HG03159 (cell line): ENCODE measurements around the gene FHAD1.
A peak's percentile ranks its signal among the peaks of the same experiment; 100 is the strongest.

Experiments used
- ATAC-seq: cut with Tn5 transposase; IDR thresholded peaks from one replicate; pipeline ENCODE4 v1.9.1; 2021; ENCODE audit warnings: mild to moderate bottlenecking, moderate library complexity; ENCODE audit not compliant: unreplicated experiment

The FHAD1 gene

DNA sequence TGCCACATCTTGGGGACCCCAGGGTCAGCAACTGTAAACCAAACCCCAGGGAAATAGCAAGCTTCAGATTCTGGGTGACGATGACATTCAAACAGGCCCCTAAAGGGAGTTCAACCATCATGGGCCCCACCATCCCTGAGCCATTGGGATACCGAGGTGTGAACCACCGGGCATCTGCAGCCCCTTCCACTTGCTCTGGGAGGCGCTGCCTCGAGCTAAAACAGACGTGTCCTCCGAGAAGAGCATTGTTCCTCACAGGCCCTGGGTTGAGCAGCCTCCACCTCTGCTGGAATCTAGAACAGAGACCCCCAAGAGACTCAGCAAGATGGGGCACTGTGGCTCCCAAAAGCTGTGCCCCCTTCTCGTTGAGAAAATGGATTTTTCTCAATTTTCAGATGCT lies 143.6 kb downstream of the FHAD1 start:
- ATAC-seq: no peak

DNA sequence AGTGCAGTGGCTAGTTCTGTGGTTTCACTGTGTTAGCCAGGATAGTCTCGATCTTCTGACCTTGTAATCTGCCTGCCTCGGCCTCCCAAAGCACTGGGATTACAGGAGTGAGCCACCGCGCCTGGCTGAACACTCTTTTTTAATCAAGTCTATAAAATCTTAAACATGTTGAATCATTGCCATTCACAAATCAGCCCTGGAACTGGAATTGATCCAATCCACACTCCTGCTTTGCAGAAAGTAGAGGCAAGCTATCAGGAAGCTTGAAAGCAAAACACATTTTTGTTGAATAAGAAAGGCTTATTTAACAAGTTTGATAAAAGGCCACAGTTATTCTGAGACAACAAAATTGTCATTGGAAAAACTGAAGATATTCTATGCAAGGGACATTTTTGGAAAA lies 144.3 kb downstream of the FHAD1 start:
- ATAC-seq: no peak

DNA sequence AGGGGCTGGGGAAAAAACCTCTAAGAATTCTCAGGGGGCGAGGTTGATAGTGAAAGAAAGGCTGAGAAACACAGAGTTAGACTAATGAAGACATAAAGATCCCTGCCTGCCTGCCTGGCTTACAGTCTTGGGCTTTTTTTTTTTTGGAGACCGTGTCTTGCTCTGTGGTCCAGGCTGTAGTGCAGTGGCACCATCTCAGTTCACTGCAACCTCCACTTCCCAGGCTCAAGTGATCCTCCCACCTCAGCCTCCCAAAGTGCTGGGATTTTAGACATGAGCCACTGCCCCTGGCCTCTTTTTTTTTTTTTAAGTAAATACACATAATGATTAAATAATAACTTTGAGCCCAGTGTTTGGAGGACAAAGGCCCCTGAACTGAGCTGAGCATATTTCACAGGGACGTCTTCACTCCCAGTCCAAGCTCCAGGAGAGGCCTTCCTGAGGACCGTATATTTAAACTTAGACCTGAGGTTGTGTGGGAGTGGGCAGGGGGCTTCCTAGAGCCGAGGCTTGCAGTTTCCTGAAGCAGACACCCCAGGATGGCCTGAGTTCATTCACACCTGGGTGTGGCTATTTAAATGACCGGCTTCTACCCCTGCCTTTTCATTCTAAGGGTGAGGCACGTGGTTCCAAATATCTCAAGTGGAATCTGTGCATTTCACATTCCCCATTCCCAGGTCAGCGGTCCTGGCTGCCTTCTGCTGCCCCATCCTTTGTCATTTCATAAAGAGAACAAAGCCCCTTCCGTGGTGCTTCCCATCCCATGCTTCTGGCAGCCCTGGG lies 146.6 kb downstream of the FHAD1 start:
- ATAC-seq: no peak

DNA sequence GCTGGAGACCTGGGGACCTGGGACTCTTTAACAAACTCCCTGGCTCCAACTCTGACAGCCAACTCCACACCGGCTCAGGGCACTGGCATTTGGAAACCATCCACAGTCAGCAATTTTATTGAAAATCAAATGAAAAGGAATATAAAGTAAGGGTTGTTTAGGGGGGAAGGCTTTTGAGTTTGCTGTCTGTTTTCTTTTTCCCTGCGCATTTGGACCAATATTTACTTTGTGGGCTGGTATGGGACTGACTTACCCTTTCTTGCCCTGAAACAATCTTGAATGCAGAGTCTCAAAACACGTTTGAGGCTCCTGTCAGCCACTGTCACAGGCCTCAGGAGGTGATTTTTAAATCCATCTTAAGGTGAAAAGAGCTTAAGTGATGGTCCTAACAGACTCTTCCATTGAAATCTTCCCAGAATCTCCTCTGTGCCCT lies 147.3 kb downstream of the FHAD1 start:
- no peak for ATAC-seq

DNA sequence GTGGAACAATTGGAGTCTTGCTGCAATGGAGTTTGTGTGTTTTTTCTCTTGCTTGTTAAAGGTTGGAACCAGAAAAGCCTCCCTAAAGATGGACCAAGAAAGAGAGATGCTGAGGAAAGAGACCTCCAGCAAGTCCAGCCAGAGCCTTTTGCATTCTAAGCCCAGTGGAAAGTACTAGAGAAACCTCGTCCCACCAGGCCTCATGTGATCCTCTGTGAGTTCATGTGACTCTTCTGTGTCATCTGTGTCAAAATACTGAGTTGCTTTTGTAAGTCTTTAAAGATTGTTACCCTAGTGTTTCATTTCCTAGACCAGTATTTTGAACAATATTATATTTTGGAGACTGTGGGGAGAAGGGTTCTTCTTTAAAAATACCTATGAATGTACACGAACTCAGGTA lies 150.2 kb downstream of the FHAD1 start:
- ATAC-seq: no peak

DNA sequence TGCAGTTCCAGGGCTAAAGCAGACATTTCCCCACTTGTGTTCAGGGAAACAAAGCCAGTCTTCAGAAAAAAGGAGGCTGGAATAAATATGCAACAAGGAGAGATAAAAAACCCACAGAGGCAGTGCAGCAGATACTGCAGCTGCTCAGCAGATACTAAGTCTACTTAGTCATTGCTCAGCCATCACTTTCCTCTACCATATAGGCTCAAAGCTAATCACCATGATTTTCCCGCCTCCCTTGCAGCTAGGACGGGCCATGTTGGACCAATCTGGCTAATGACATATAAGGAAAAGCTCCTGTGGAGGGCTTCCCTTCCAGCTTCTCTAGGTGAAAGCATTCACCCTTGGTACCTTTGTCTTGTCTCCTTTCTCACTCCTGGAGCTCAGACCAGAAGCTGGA lies 152.7 kb downstream of the FHAD1 start:
- no peak for ATAC-seq

DNA sequence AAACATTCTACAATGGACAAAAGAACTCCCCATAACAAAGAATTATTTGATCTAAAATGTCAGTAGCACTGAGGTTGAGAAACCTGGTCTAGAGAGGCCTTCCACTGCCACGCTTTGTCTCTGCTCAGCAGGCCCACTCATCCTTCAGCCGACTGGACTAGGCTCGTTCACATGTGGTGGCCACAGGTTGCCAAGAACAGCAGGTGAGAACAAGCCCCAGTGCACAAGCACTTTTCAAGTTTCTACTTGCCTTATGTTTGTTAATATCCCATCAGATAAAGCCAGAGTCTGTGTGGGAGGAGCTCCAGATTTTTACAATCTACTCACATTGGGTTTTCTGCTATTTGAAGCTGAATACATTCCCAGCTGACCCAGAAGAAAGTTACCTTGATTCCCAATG lies 153.6 kb downstream of the FHAD1 start:
- no peak for ATAC-seq

DNA sequence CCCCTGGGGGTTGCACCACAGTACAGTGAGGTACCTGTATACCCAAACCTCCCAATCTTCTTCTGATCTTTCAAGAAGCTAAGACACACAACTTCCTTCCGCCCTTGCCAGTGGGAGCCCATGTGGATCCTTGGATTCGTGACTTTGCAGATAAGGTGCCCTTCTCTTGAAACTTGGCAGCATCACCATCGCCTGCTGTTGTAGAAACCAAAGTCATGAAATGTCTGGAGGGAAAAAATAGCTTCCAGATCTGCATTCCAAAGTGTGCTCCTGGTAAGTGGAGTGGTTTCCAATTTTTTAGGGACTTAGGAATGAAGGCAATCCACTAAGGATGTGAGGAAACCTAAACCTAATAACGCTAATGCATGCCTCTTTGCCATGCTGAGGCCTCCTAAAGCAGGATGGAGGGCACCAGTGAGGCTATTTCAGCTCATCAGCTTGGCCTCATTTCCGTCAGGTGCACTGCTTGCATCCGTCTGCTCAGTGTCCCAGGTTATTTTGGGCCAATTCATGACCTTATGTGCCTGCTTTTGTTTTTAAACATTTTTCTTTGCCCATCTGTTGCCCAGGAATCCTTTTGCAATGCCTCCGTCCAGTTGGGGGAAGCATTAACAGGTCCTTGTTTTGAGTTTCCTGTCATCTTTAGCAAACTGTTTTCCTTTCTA lies 154.5 kb downstream of the FHAD1 start:
- ATAC-seq: no peak

DNA sequence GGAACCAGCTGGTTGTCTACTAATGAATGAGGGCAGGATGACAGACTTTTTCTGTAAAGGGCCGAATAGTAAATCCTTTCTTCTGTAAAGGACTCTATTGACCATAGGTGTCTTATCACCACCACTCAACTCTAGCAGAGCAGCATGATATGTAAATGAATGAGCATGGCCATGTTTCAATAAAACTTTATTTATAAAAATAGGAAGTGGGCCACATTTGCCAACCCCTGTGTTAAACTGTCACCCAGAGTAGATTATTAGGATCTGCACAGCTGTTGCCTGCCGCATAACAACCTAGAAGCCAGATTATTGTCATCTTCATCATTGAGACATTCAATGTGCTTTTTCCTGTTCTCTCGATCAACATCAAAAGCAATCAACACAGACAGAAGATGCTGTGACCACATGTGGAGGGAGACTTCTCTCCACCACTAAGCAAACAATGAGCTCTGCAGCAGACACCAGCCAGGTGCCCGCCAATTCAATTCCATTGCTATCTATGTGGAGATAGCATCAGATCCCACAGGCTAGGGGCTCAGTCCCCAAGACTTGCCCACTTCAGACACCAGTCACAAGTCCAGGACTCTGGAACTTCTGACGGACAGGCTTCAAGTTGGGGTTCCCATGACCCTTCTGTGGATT lies 155.9 kb downstream of the FHAD1 start:
- ATAC-seq: no peak

DNA sequence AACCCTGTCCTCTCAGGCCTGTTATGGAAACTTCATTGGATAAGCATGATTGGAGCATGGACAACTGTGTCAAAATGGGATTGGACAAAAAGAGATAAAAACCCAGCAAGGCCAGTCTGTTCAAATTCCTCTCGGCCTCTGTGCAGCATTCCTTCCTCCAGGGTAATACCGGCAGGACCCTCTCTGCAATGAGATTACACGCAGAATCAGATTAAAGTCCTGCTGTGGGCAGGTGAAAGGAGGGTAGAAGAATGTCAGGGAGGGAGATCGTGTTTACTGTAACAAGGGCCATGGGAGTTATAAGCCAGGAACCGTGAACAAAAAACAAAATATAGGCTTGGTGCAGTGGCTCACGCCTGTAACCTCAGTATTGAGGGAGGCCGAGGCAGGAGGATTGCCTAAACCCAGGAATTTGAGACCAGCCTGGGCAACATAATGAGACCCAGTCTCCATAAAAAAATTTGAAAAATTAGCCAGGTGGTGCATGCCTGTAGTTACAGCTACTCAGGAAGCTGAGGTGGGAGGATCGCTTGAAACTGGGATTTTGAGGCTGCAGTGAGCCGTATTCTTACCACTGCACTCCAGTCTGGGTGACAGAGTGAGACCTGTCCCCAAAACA lies 157.0 kb downstream of the FHAD1 start:
- no peak for ATAC-seq

DNA sequence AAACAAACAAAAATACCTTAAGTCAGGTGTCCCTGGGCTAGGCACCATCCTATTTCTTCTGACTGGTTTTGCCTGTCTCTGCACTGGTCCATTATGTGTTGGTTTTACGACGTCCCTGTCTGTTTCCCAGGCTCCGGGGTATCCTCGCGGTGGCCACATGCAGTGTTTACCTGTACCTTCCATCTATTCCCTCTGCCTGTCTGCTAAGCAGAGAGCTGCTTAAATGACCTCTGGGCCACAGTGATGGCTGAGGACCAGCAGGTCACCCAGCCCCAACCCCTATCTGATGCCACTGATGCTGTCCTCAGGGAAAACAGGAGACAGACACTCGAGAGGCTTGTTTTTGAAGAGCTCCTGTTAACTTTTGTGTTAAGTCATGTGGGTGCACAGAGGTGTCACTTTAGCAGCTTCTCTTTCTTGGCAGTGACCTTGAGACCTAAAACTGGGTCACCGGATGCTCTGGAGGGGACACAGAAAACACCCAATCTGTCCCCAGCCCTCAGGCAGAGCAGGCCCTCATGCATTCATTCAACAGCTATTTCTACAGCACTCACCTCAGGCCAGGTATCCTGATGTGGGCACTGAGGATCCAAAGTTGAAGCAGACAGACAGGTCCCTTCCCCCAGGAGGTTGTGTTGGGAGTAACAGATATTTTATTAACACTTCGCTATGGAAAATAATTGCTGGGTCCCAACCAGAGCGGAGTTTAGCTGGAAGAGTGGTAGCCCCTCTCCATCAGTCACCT lies 158.3 kb downstream of the FHAD1 start:
- ATAC-seq: no peak

DNA sequence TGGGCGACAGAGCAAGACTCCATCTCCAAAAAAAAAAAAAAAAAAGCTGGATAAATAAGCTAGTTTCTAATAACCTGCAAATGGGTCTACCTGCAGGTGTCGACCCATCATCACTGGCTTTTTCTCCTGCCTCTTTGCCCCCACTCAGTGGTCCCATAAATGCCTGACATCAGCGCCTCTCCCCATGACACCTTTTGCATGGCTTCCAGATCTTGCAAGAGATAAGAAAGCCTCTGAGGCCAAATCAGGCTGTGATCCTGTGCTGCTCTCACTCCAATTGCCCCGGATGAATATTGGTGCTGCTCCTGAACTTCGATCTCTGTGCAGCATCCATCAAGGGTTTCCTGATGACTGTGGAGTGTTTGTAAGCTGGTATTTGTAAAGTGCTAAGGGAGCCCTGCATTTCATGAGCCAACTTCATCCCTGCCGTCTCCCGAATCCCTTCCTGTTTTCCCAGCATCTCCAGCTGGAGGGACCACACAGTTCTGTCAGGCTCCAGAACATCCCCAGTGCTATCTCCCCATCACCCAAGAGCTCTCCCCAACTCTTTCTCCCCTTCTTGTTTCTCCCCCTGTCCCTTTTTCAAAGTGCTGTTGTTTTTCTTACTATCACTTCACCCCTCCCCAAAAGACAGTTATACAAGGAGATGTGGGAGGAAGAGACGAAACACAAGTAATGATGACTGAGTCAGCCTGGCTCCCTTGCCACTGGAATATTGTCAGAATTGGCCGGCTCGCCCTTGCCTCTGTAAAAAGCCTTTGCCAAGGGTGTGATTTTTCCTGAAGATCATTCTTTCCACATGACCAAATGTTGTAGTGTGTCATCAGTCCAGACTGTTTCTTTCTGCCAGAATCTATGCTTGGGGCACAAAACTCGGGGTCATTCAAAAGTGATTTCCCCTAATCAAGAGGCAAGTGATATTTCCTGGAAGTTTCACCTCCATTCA lies 159.9 kb downstream of the FHAD1 start:
- no peak for ATAC-seq

DNA sequence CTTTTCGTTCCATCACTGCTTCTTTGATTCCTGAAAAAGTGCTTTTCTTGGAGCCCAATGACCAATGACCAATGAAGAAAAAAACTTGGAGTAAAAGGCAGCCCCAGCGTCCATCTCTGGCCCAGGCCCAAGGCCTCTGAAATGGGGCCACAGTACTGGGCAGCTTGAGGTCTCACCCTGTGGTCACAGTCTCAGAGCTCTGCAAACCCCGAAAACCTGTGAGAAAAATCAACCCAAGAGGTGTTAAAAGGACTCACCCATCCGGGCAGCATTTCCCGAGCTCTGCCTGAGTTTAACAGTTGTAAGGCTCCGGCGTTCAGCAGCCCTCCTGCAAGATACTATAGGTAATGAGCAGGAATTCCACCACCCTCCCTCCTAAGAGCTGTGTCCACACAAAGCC lies 160.6 kb downstream of the FHAD1 start:
- ATAC-seq: no peak

DNA sequence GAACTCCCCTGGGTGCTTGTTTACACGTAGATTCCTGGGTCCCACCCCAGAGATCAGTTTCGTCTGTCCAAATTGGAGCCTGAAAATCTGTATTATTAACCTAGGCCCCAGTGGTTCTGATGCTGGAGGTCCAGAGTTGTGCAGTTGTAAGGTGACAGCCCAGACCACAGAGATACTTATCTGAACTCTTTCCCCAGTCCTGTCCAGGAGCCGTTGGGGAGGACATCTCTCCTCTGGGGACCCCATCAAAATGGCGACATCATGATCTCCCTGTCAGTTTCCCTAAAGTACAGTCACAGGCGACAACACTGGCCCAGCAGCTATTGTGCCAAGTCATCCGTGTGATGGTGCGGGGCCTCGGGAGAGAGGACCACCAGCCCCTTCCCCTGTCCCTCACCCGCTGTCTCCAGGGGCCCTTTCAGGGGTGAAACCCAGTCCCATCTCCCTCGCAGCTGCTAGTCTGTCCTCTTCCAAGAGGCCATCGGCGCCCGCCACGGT lies 161.9 kb downstream of the FHAD1 start:
- ATAC-seq: no peak

DNA sequence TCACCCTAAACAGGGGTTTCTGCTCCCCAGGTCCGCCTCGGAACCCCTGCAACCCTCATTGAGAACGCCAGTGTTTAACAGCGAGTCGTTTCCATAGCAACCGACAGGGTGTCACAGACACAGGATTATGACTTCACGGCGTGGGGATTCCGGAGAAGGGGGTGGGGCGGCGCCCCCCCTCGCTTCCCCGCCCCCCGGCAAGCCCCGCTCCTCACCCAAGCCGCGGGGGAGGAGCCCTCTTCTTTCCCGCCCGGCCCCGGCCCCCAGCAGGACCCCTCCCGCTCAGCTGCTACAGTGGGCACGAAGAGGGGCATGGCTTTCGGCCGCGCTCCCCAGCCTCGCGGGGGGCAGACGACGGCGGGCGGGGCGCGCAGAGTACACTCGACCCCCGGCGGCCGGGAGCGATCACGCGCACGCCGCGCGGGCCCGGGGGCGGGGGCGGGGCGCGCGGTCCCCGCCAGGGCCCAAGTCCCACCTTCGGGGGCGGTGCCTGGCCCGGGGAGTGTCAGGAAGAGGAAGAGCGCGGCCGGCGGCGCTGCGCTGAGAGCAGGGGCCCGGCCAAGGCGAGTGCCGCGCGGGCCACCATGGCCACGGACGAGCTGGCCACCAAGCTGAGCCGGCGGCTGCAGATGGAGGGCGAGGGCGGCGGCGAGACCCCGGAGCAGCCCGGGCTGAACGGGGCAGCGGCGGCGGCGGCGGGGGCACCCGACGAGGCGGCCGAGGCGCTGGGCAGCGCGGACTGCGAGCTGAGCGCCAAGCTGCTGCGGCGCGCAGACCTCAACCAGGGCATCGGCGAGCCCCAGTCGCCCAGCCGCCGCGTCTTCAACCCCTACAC lies 162.6 kb downstream of the FHAD1 start, which contains the start of gene EFHD2:
EFHD2 (plus strand) TSS at position 501 of the 835 bp plus-strand sequence; CDS start at position 585, 84 bp downstream.
- ATAC-seq: peak; percentile 74

DNA sequence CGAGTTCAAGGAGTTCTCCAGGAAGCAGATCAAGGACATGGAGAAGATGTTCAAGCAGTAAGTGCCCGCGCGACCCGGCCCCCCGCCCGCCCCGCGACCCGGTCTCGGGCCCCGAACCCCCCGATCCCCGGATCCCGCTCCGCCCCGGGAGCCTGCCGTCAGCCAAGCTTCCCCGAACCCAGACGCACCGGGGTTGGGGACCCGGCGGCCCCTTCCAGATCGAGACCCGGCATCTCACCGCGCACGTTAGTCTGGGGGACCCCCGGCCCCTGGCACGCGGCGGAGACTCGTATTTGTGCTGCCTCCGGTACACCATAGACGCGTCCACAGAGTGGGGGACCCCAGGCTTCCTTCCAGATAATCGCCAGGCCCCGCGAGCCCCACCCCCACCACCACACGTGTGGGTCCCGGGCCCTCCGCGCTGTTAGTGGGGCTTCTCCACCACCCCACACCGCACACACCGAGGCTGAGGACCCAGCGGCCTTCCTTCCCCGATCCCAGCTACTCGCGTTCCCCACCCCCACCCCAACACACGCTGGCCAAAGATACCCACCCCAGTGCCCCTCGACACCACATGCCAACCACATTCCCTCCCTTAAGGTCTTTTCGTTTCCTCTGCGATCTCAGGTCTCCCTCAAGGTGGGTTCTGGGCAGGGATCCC lies 163.3 kb downstream of the FHAD1 start:
- no peak for ATAC-seq

DNA sequence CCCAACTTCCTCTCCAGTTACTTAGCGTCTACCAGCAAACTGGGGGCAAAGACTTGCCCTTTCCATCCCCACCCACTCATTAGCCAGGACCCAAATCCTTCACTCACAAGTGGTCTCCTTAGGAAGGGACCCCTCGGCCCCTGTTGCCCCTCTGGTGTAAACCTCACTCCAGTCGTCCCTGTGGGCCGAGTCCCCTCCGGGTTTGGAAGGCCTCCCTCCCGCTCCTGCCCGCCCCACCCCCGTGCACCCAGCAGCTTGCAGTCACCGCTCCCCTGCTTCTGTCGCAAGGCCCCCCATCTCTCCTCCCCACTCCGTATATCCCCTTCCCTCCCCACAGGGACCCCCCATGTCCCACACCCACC lies 163.8 kb downstream of the FHAD1 start:
- ATAC-seq: no peak

DNA sequence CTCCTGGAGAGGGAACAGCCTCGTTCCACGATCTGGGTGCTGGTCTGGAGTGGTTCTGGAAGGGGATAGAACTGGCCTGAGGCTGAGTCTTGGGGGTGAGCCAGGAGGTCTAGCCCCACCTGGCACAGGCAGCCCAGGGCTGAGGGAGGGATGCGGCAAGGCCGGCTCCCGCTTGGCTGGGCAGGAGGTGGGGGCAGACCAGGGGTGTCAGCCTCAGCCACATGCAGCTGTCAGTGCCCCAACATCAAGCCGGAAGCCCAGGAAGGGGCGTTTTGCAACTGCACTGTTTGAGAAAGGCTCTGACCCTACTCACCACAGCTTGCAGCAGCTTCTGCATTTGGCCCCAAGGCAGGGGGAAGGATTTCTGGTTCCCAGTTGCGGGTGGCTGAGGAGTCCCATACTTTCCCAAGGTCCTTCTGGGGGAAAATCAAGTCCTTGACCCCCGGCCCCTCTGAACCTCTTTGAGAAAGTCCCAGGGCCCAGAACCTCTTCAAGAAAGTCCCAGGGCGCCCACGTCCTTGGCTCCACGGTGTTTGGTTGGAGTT lies 164.6 kb downstream of the FHAD1 start:
- ATAC-seq: peak; percentile 66
